Measurements from ENCODE around the gene HIRA.

- TF ChIP-seq, protein P1, sequence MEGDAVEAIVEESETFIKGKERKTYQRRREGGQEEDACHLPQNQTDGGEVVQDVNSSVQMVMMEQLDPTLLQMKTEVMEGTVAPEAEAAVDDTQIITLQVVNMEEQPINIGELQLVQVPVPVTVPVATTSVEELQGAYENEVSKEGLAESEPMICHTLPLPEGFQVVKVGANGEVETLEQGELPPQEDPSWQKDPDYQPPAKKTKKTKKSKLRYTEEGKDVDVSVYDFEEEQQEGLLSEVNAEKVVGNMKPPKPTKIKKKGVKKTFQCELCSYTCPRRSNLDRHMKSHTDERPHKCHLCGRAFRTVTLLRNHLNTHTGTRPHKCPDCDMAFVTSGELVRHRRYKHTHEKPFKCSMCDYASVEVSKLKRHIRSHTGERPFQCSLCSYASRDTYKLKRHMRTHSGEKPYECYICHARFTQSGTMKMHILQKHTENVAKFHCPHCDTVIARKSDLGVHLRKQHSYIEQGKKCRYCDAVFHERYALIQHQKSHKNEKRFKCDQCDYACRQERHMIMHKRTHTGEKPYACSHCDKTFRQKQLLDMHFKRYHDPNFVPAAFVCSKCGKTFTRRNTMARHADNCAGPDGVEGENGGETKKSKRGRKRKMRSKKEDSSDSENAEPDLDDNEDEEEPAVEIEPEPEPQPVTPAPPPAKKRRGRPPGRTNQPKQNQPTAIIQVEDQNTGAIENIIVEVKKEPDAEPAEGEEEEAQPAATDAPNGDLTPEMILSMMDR (IDR thresholded peaks at IDR 0.05; ENCODE audit: borderline replicate concordance, extremely low read depth, low read length, poor library complexity, severe bottlenecking), result no peak
- TF ChIP-seq EZH2 (IDR thresholded peaks at IDR 0.05; ENCODE audit: borderline replicate concordance, low read depth, low read length, severe bottlenecking), result no peak
Measured at GRCh38 chr22:19321757-19322156, 109.8 kb downstream of the HIRA start.

All from DND-41 (cell line).